Activated T-helper 17 cell treated with anti-CD3 and anti-CD28 coated beads, Interleukin-2, amount 50 U/mL, for 72 hours (primary cell): ENCODE results near the gene ROBO1. TPM values are rescaled to one million over a fixed set of nuclear protein-coding genes. Genes with fewer than 3 reads are reported as not detected.

Source experiments
- ATAC-seq: fragments of 150-1000 bp; cut with Tn5 transposase; replicated peaks from 2 replicates; pipeline ENCODE4 v1.10.0; 2021; ENCODE audit warnings: mild to moderate bottlenecking, moderate library complexity
- H3K27ac Mint-ChIP-seq: one replicate; pipeline ENCODE4 v1.8.0; 2022; ENCODE audit warnings: mixed read lengths
- H3K27me3 Mint-ChIP-seq: one replicate; pipeline ENCODE4 v1.8.0; 2022; ENCODE audit warnings: mixed read lengths
- H3K36me3 Mint-ChIP-seq: one replicate; pipeline ENCODE4 v1.8.0; 2022; ENCODE audit warnings: low read depth, mild to moderate bottlenecking, mixed read lengths
- H3K4me1 Mint-ChIP-seq: one replicate; pipeline ENCODE4 v1.8.0; 2022; ENCODE audit warnings: mixed read lengths
- H3K4me3 Mint-ChIP-seq: one replicate; pipeline ENCODE4 v1.8.0; 2022; ENCODE audit warnings: mild to moderate bottlenecking, mixed read lengths
- H3K9me3 Mint-ChIP-seq: one replicate; pipeline ENCODE4 v1.8.0; 2022; ENCODE audit warnings: mixed read lengths
- total RNA-seq, 2 donors: library from RNA; stranded (reverse); gene quantifications; one replicate each; pipeline ENCODE4 v1.2.3, GENCODE V29; 2022

Gene ROBO1
- total RNA-seq, 2 donors from 2014 or later: not detected

GRCh38 chr3:79418855-79419621 lies 348.8 kb downstream of the ROBO1 start:
- Mint-ChIP-seq H3K9me3 (peaks cover 26% of the 10 kb centered on the region), H3K36me3 (no peaks in the 10 kb centered on the region), H3K4me3 (no peak overlapping the region), H3K4me1 (no peaks in the 10 kb centered on the region), H3K27me3 (no peaks in the 10 kb centered on the region), H3K27ac (no peak overlapping the region)
- no peak for ATAC-seq

- Mint-ChIP-seq H3K27me3 (no peaks in the 10 kb centered on the region), H3K27ac (no peak overlapping the region), H3K4me3 (no peak overlapping the region), H3K9me3 (peaks cover 25% of the 10 kb centered on the region), H3K36me3 (no peaks in the 10 kb centered on the region), H3K4me1 (no peaks in the 10 kb centered on the region)
- ATAC-seq: no peak
Observed at GRCh38 chr3:79415356-79415755, 352.4 kb downstream of the ROBO1 start.

GRCh38 chr3:79414806-79415205 lies 353.0 kb downstream of the ROBO1 start:
- Mint-ChIP-seq H3K4me3 (no peak overlapping the region), H3K36me3 (no peaks in the 10 kb centered on the region), H3K4me1 (no peaks in the 10 kb centered on the region), H3K27me3 (no peaks in the 10 kb centered on the region), H3K27ac (no peak overlapping the region), H3K9me3 (peaks cover 27% of the 10 kb centered on the region)
- ATAC-seq: no peak

- H3K4me3 Mint-ChIP-seq: no peak overlapping the region
- H3K36me3 Mint-ChIP-seq: no peaks in the 10 kb centered on the region
- no peak for ATAC-seq
- H3K9me3 Mint-ChIP-seq: peaks cover 27% of the 10 kb centered on the region
- H3K27ac Mint-ChIP-seq: no peak overlapping the region
- H3K27me3 Mint-ChIP-seq: no peaks in the 10 kb centered on the region
- no peaks in the 10 kb centered on the region for H3K4me1 Mint-ChIP-seq
Observed at GRCh38 chr3:79414035-79414434, 353.8 kb downstream of the ROBO1 start.

- Mint-ChIP-seq H3K27me3 (no peaks in the 10 kb centered on the region), H3K27ac (no peak overlapping the region), H3K4me3 (no peak overlapping the region), H3K9me3 (peaks cover 21% of the 10 kb centered on the region), H3K36me3 (no peaks in the 10 kb centered on the region), H3K4me1 (no peaks in the 10 kb centered on the region)
- ATAC-seq: no peak
Observed at GRCh38 chr3:79412537-79412936, 355.3 kb downstream of the ROBO1 start.

GRCh38 chr3:79410617-79411016 lies 357.2 kb downstream of the ROBO1 start:
- Mint-ChIP-seq H3K27me3 (no peaks in the 10 kb centered on the region), H3K4me1 (no peaks in the 10 kb centered on the region), H3K9me3 (peaks cover 16% of the 10 kb centered on the region), H3K4me3 (no peak overlapping the region), H3K27ac (no peak overlapping the region), H3K36me3 (no peaks in the 10 kb centered on the region)
- ATAC-seq: no peak

GRCh38 chr3:79410136-79410535 lies 357.7 kb downstream of the ROBO1 start:
- Mint-ChIP-seq H3K36me3 (no peaks in the 10 kb centered on the region), H3K9me3 (peaks cover 12% of the 10 kb centered on the region), H3K4me3 (no peak overlapping the region), H3K27ac (no peak overlapping the region), H3K27me3 (no peaks in the 10 kb centered on the region), H3K4me1 (no peaks in the 10 kb centered on the region)
- no peak for ATAC-seq

- no peaks in the 10 kb centered on the region for H3K4me1 Mint-ChIP-seq
- no peaks in the 10 kb centered on the region for H3K27me3 Mint-ChIP-seq
- no peaks in the 10 kb centered on the region for H3K36me3 Mint-ChIP-seq
- no peak overlapping the region for H3K4me3 Mint-ChIP-seq
- peaks cover 10% of the 10 kb centered on the region for H3K9me3 Mint-ChIP-seq
- no peak for ATAC-seq
- H3K27ac Mint-ChIP-seq: no peak overlapping the region
Observed at GRCh38 chr3:79406175-79406574, 361.6 kb downstream of the ROBO1 start.

GRCh38 chr3:79405183-79405582 lies 362.6 kb downstream of the ROBO1 start:
- ATAC-seq: no peak
- Mint-ChIP-seq H3K4me1 (no peaks in the 10 kb centered on the region), H3K27ac (no peak overlapping the region), H3K27me3 (no peaks in the 10 kb centered on the region), H3K9me3 (peaks cover 6% of the 10 kb centered on the region), H3K4me3 (no peak overlapping the region), H3K36me3 (no peaks in the 10 kb centered on the region)

- Mint-ChIP-seq H3K27ac (no peak overlapping the region), H3K4me1 (no peaks in the 10 kb centered on the region), H3K9me3 (peaks cover 26% of the 10 kb centered on the region), H3K36me3 (no peaks in the 10 kb centered on the region), H3K4me3 (no peak overlapping the region), H3K27me3 (no peaks in the 10 kb centered on the region)
- no peak for ATAC-seq
Observed at GRCh38 chr3:79396595-79396994, 371.2 kb downstream of the ROBO1 start.

- ATAC-seq: no peak
- no peak overlapping the region for H3K27ac Mint-ChIP-seq
- no peaks in the 10 kb centered on the region for H3K36me3 Mint-ChIP-seq
- H3K4me3 Mint-ChIP-seq: no peak overlapping the region
- peaks cover 33% of the 10 kb centered on the region for H3K9me3 Mint-ChIP-seq
- no peaks in the 10 kb centered on the region for H3K4me1 Mint-ChIP-seq
- H3K27me3 Mint-ChIP-seq: no peaks in the 10 kb centered on the region
Observed at GRCh38 chr3:79392479-79392878, 375.3 kb downstream of the ROBO1 start.

GRCh38 chr3:79390352-79390751 lies 377.4 kb downstream of the ROBO1 start:
- Mint-ChIP-seq H3K4me1 (no peaks in the 10 kb centered on the region), H3K9me3 (peaks cover 37% of the 10 kb centered on the region), H3K36me3 (no peaks in the 10 kb centered on the region), H3K27me3 (no peaks in the 10 kb centered on the region), H3K27ac (no peak overlapping the region), H3K4me3 (no peak overlapping the region)
- no peak for ATAC-seq

GRCh38 chr3:79385211-79385610 lies 382.6 kb downstream of the ROBO1 start:
- no peak overlapping the region for H3K27ac Mint-ChIP-seq
- no peaks in the 10 kb centered on the region for H3K36me3 Mint-ChIP-seq
- H3K27me3 Mint-ChIP-seq: no peaks in the 10 kb centered on the region
- no peak overlapping the region for H3K4me3 Mint-ChIP-seq
- H3K4me1 Mint-ChIP-seq: no peaks in the 10 kb centered on the region
- peaks cover 22% of the 10 kb centered on the region for H3K9me3 Mint-ChIP-seq
- no peak for ATAC-seq

- no peak for ATAC-seq
- Mint-ChIP-seq H3K4me1 (no peaks in the 10 kb centered on the region), H3K9me3 (peaks cover 15% of the 10 kb centered on the region), H3K27me3 (no peaks in the 10 kb centered on the region), H3K36me3 (no peaks in the 10 kb centered on the region), H3K4me3 (no peak overlapping the region), H3K27ac (no peak overlapping the region)
Observed at GRCh38 chr3:79383402-79384012, 384.3 kb downstream of the ROBO1 start.

- Mint-ChIP-seq H3K4me1 (no peaks in the 10 kb centered on the region), H3K36me3 (no peaks in the 10 kb centered on the region), H3K27me3 (no peaks in the 10 kb centered on the region), H3K27ac (no peak overlapping the region), H3K4me3 (no peak overlapping the region), H3K9me3 (peaks cover 21% of the 10 kb centered on the region)
- ATAC-seq: no peak
Observed at GRCh38 chr3:79380581-79380980, 387.2 kb downstream of the ROBO1 start.
